HG03066 (cell line): ENCODE results near the gene TAP2.
A peak's percentile ranks its signal among the peaks of the same experiment; 100 is the strongest.

Experiments used
- ATAC-seq: cut with Tn5 transposase; IDR thresholded peaks from one replicate; pipeline ENCODE4 v1.9.1; 2021; ENCODE audit warnings: low read depth; ENCODE audit not compliant: unreplicated experiment

Gene TAP2

DNA sequence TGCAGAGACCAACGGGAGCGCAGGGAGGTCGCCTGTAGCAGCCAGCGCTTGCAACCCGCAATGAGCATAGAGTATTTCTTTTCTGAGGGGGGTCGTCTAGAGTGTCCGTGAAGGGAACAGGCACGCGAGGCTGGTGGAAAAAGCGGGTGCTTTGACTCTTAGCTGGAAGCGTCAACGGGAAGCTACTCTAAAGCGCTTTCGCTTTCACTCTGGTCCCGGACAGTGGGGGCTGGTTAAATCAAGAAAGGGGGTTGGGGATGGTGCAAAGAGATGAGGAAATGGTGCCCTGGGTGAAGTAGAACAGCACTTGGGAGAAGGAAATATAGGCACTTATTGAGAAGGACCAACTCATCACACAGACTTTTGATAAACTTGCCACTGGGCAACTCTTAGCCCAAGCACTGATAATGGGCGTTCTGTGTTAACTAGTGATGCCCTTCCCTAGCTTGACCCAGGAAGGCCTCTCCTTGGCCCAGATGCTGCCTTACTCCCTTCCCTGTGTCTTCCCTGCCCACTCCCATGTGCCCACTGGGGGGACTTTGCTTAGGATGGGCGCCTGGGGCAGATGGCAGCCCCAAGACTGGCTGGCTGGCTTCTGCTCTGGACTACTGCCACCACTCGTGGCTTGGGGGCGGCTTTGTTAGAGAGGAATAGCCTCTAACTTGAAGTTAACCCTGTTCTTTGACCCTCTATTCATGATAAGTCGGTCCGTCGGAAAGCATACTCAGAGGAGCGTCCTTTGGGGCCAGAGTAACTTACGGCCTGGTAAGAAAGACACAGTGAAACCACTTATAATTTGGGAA lies 16.0 kb upstream of the TAP2 start:
- peak; percentile 22 for ATAC-seq

GRCh38 chr6:32853541-32854375 lies 15.2 kb upstream of the TAP2 start, which contains the start of the genes PSMB9 and TAP1:
PSMB9 (plus strand) TSS chr6:32854192; CDS start chr6:32854230, 38 bp downstream.
TAP1 (minus strand) TSS chr6:32853704; CDS start chr6:32853636, 68 bp downstream.
- ATAC-seq = peak; percentile 75

DNA sequence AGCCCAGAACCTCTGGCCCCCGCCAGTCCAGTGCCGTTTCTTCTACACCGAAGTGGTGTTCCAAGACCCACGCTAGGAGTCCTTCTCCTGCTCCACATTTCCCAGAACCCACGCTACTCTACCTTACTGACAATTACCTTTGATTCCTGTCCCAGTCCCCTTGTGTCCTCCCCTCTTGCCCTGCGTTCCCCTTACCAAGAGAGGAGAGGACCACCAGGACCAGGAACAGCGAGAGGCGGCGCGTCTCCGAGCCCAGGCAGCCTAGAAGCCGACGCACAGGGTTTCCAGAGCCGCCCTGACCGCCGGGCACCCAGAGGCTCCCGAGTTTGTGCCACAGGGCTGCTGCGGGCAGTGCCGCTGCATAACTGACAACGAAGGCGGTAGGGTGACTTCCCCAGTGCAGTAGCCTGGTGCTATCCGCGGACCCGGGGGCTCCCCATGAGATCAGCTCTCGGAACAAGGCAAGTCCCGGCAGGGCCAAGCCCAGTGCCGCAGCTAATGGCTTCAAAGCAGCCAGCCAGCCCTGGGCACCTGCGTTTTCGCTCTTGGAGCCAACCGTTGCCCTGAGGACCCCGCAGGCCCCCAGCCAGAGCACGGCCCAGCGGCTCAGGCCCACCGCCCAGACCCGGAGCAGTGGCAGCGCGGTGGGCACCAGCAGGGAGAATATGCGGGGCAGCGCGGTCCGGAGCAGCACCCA lies 14.5 kb upstream of the TAP2 start:
- peak; percentile 17 for ATAC-seq

DNA sequence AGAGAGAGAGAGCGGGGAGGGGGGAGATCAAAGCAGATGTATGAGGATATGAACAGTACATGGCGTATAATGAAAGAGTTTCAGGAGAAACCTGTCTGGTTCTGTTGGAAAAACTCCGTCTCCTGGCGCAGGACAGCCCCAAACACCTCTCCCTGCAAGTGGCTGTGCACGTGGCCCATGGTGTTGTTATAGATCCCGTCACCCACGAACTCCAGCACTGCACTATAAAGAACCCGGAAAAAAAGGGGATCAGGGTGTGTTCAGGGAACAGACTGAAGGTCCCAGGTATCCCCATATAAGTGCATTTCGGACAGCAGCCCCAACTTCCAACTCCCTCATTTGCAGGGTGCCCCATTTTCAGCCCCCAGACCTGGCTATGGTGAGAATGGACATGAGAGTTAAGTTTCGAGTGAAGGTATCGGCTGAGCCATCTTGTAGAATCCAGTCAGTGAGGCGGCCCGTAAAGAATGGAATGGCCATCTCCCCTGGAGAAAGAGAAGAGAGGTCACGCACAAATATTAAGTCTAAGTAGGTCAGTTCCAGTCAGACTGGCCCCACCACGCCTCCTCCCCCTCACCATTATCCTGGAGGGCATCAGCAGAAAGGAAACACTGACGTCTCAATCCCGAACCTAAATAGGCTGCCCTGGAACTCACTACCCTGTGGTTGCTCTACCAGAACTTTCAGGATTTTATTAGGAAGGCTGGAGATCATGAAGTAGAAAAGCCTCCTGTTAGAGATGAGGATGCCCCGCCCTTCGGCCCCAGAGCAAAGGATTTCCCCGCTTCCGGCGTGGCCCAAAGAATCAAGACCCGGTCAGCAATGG lies 13.7 kb upstream of the TAP2 start:
- no peak for ATAC-seq

DNA sequence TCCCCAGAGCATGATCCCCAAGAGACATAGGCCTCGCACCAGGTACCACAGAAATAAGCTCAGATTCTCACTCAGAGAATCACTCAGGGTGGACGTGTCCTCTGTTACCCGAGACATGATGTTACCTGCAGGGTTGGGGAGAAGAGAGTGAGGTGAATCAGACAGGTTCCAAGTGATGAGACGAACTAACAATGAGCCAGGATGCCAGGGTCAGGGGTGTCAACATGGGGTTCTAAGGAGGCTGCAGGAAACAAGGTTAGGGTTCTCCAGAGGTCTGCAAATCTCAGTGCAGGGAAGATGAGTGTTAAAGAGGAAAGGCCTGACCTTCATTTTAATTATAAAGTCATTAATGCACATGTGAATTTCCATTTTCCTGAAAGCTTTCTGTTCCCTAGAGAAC lies 12.5 kb upstream of the TAP2 start:
- no peak for ATAC-seq

DNA sequence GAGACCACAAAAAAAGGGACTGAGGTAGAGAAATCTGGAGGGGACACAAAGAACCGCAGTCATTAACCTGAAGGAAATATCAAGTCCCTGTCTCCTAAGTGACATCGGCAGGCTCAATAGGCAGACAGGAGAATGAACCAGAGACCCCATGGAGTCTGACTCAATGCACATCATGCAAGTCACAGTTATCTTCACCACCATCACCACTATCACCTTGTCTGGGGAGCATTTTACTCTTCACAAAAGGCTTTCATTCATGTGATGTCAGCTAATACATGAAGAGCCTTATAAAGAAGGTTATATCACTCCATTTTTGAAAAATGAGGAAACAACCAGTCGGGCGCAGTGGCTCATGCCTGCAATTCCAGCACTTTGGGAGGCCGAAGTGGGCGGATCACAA lies 10.6 kb upstream of the TAP2 start:
- ATAC-seq = no peak

DNA sequence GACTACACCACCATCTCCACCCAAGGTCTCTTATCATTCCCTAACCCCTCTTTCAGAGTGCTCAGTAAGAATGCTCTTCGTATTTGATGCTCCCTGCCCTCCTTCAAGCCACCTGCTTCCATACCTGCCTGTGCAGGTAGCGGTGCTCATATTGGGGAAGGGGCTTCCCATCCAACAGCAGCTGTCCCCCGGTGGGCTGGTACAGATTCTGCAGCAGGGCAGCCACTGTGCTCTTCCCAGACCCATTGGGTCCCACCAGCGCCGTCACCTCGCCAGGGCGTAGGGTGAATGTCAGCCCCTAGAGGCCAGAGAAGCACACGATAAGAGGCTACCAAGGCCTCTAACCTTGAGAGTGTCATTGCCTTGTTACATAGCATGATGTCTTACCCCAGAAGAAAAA lies 9.3 kb upstream of the TAP2 start:
- ATAC-seq = no peak

DNA sequence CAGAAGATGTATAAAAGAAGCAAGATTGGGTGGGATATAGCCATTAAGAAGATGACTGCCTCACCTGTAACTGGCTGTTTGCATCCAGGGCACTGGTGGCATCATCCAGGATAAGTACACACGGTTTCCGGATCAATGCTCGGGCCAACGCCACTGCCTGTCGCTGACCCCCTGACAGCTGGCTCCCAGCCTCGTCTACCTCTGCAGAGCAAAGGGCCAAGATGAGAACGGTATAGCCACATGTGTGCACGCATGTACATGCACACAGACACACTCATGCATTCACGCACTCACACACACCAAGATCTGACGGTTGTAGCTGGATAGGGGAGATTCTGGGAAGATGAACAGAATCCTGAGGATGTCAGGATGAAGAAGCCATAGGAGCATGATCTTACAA lies 8.5 kb upstream of the TAP2 start:
- ATAC-seq = no peak

GRCh38 chr6:32845384-32845884 lies 6.9 kb upstream of the TAP2 start:
- no peak for ATAC-seq

- no peak for ATAC-seq
Measured at GRCh38 chr6:32844839-32845383, 6.4 kb upstream of the TAP2 start.

DNA sequence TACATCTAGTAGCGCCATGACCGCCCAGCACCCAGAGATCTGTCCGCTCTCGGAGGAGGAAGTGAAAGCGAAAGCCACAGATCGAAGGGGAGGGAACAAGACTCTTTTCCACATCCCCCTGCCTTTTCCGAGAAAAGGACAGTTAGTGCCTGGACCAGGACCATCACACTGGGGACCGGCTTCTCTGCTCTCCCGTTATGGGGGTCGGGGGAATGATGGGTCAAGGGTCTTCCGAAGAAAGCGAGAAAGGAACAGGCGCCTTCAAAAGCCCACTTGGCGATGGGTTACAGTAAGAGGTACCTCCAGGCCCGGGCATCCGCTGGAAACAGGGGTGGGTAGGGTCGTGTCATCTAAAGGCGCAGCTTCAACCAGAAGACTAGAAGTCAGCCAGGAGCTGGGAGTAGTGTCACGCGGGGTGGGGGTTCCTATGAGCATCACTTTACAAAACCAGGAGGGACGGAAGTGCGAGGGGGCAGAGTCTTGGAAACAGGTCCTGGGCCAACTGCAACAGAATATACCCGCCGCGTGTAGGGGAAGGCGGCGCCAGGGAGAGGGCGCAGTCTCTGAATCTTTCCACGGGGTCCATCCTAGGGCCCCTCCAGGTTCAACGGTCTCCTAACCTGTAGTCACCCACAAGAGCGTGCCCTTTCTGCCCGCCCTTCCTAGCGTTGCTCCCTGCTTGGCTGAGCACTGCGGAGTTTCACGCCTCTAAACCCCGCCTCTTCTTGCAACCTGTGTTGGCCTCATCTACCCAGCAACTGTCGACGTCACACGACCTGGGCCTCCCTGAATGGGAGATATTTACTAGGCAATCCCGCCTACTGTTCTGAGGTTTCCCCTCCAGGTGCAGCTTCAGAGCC lies 5.7 kb upstream of the TAP2 start, which contains the start of gene PSMB8:
Gene PSMB8, minus strand, starts transcription at position 69 of the 860 bp plus-strand sequence. Its CDS starts 51 bp downstream, at position 18.
- peak; percentile 69 for ATAC-seq

- no peak for ATAC-seq
Measured at GRCh38 chr6:32843331-32843978, 4.9 kb upstream of the TAP2 start.

GRCh38 chr6:32842690-32843089 lies 4.2 kb upstream of the TAP2 start:
- no peak for ATAC-seq

DNA sequence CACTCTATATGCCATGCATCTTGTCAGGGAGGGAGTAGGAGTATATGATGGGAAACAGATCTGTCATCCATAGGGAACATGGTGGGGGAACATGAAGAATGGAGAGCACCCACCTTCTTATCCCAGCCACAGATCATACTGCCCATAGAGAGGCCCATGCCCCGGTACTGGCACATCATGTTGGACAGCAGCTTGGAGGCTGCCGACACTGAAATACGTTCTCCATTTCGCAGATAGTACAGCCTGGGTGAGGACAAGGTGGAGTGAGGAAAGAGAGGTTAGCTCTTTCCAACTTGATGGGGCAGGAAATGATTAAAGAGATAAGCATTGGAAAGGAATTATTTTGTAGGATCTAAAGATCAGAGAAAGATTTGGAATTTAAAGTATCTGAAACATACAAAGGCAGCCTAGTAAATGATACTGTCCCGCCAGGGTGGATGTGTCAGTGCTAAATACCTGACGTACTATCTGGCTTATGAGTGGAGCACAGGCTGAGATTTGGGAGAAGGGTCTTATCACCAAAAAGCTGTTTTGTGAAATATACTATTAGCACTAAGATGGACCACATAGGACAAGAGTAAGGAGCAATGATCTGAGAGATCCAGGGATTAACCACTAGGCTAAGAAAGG lies 3.6 kb upstream of the TAP2 start:
- no peak for ATAC-seq

DNA sequence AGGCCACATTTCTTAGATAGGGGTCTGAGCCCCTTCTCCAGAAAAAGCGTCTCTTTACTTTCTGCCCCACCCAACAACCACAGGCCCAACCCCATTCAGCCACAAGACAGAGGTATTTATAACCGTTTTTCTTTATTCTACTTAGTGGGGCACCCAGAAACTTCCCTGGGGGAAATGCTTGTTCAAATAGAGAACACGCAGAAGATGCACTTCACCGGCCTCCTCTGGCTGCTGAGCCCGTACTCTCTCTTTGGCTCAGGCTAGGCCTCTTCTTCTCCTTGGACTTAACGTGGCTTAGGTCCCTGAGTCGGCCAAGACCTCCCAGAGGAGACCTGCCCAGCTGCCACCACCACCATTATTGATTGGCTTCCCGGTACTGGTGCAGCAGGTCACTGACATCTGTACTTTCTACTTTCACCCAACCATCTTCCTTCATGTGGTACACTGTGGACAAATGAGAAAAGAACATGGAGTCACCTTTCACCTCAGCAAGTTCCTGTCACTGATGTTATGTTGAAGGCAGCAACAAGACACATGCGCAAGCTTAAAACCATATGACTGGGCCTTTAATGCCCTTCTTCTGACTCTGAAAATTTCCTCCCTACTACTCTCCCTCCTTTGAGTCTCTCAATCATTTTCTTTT lies 2.2 kb upstream of the TAP2 start:
- ATAC-seq = no peak

DNA sequence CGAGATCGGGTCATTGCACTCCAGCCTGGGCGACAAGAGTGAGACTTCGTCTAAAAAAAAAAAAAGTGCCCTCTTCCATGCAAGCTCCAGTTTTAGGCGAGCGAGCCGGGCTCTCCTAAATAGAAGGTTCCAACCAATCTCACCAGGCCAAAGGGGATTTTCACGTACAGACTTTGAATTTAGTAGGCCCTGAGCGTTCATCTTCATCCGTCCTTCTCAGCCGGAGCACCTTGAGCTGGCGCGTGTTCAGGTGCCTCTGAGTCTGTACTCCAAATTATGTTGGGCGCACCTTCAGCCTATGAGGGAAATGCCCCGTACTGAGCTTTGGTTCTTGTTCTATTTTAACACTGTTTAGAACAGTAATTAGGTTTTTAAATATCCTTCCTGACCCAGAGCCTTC lies 817 bp upstream of the TAP2 start:
- ATAC-seq = no peak

- ATAC-seq = no peak
Measured at GRCh38 chr6:32837651-32838113, 857 bp downstream of the TAP2 start.
